HCT116 (cell line): ENCODE data around the gene CTNNA2. TPM values are rescaled to one million over a fixed set of nuclear protein-coding genes. Genes with fewer than 3 reads are reported as not detected.

Experiments
- ATAC-seq: fragments of 200-7000 bp; cut with Tn5 transposase; 2 replicates; pipeline ENCODE4 v1.9.1; 2020; ENCODE audit warnings: mild to moderate bottlenecking, moderate library complexity
- BruUV-seq: library from RNA; stranded (reverse); fragments of 400-500 nt; replicated peaks from 2 replicates; lab custom pipeline; 2021; lab: Mats Ljungman, UMichigan
- CTCF ChIA-PET: fragments of 300-600 bp; sonication (Branson Sonifier 250); formaldehyde crosslinking; loops from one replicate; lab custom pipeline; 2021; ENCODE audit warnings: antibody characterized with exemption; lab: Charles Lee
- POLR2A ChIA-PET: fragments of 300-600, 350-600 bp; sonication (Branson Sonifier 250); formaldehyde crosslinking; loops from one replicate; lab custom pipeline; 2021; ENCODE audit warnings: antibody characterized with exemption; lab: Charles Lee
- RAD21 ChIA-PET, 2 experiments: fragments of 300-600 bp; sonication (Branson Sonifier 250); formaldehyde crosslinking; loops; one replicate each; lab custom pipeline; 2023; ENCODE audit warnings: low total read pairs in 2 of 2; ENCODE audit not compliant: uncharacterized antibody in 2 of 2, unreplicated experiment in 2 of 2, low non-redundant PET in 1 of 2; lab: Charles Lee
- DNase-seq: peaks from one replicate; pipeline ENCODE4 v3.0.0-alpha.2; 2010; ENCODE audit warnings: low read depth, low spot score
- H2AFZ ChIP-seq: fragments of 200-600 bp; shearing (Covaris generic), sonication (generic); 2 replicates; pipeline ENCODE4 v1.6.1; 2017; ENCODE audit warnings: low read depth, mixed run types, mixed read lengths, antibody characterized with exemption, low read length; ENCODE audit not compliant: poor library complexity, severe bottlenecking
- H3K27ac ChIP-seq: 2 replicates; pipeline ENCODE4 v1.5.1; 2012; ENCODE audit warnings: low read depth, low read length
- H3K27me3 ChIP-seq: fragments of 200-600 bp; sonication (generic); 2 replicates; pipeline ENCODE4 v1.6.1; 2016; ENCODE audit warnings: mixed run types, low read length, mixed read lengths; ENCODE audit not compliant: insufficient read depth
- H3K36me3 ChIP-seq, 2 experiments: fragments of 200-500 bp in 1 of 2; fragments of 200-600 bp in 1 of 2; sonication (Bioruptor generic) in 1 of 2; sonication (generic) in 1 of 2; 2 replicates each; pipeline versions ENCODE4 v1.5.1 to v1.6.1; 2014 to 2016; ENCODE audit warnings: low read length in 2 of 2, inconsistent platforms in 1 of 2, mixed read lengths in 1 of 2, mixed run types in 1 of 2; ENCODE audit not compliant: insufficient read depth in 2 of 2, control insufficient read depth in 1 of 2
- H3K4me1 ChIP-seq, 2 experiments: fragments of 200-600 bp in 1 of 2; sonication (generic) in 1 of 2; 2 replicates each; pipeline versions ENCODE4 v1.5.1 to v1.6.1; 2012 to 2017; ENCODE audit warnings: low read length in 2 of 2, inconsistent platforms in 1 of 2, mild to moderate bottlenecking in 1 of 2, mixed read lengths in 1 of 2, mixed run types in 1 of 2, moderate library complexity in 1 of 2; ENCODE audit not compliant: insufficient read depth in 2 of 2, control insufficient read depth in 1 of 2
- H3K4me2 ChIP-seq: fragments of 200-600 bp; sonication (generic); 2 replicates; pipeline ENCODE4 v1.6.1; 2017; ENCODE audit warnings: mixed run types, low read length, mixed read lengths
- H3K4me3 ChIP-seq, 2 experiments: fragments of 200-600 bp in 1 of 2; sonication (generic) in 1 of 2; replicated peaks in 1 of 2; 2 replicates each; pipeline ENCODE4 v1.5.1; 2011 to 2016; ENCODE audit warnings: low read length in 2 of 2, control low read depth in 1 of 2, low read depth in 1 of 2, mild to moderate bottlenecking in 1 of 2, mixed read lengths in 1 of 2, mixed run types in 1 of 2
- H3K79me2 ChIP-seq: fragments of 200-600 bp; sonication (generic); 2 replicates; pipeline ENCODE4 v1.6.1; 2017; ENCODE audit warnings: mild to moderate bottlenecking, mixed run types, low read length, moderate library complexity, mixed read lengths; ENCODE audit not compliant: insufficient read depth
- H3K9ac ChIP-seq: fragments of 200-600 bp; sonication (generic); 2 replicates; pipeline ENCODE4 v1.6.1; 2016; ENCODE audit warnings: low read length, mixed read lengths
- H3K9me2 ChIP-seq: fragments of 200-600 bp; sonication (generic), shearing (Covaris generic); 2 replicates; pipeline ENCODE4 v1.6.1; 2017; ENCODE audit warnings: mixed run types, mild to moderate bottlenecking, moderate library complexity; ENCODE audit not compliant: insufficient read depth
- H3K9me3 ChIP-seq, 2 experiments: fragments of 200-500 bp in 1 of 2; fragments of 200-600 bp in 1 of 2; sonication (Bioruptor generic) in 1 of 2; sonication (generic) in 1 of 2; 2 replicates each; pipeline ENCODE4 v1.6.1; 2014 to 2017; ENCODE audit warnings: low read length in 2 of 2, mixed read lengths in 2 of 2, inconsistent platforms in 1 of 2, low read depth in 1 of 2, mild to moderate bottlenecking in 1 of 2, mixed run types in 1 of 2, moderate library complexity in 1 of 2; ENCODE audit not compliant: control insufficient read depth in 1 of 2, insufficient read depth in 1 of 2
- H4K20me1 ChIP-seq: fragments of 200-600 bp; sonication (generic), shearing (Covaris generic); 2 replicates; pipeline ENCODE4 v1.6.1; 2017; ENCODE audit warnings: mixed run types, mild to moderate bottlenecking, moderate library complexity; ENCODE audit not compliant: insufficient read depth
- CBX3 ChIP-seq: IDR thresholded peaks from 2 replicates; pipeline ENCODE4 v1.6.1; 2012; ENCODE audit warnings: low read depth
- CEBPB ChIP-seq: IDR thresholded peaks from 2 replicates; pipeline ENCODE4 v1.6.1; 2012; ENCODE audit warnings: low read depth
- EGR1 ChIP-seq: IDR thresholded peaks from 2 replicates; pipeline ENCODE4 v1.6.1; 2012; ENCODE audit warnings: low read depth
- ELF1 ChIP-seq: IDR thresholded peaks from 2 replicates; pipeline ENCODE4 v1.6.1; 2012; ENCODE audit warnings: low read depth, borderline replicate concordance
- EZH2 ChIP-seq: fragments of 200-600 bp; sonication (generic); IDR thresholded peaks from 2 replicates; pipeline ENCODE4 v1.6.1; 2017; ENCODE audit warnings: antibody characterized with exemption, mixed run types
- EZH2phosphoT487 ChIP-seq: fragments of 200-600 bp; IDR thresholded peaks from 2 replicates; pipeline ENCODE4 v1.6.1; 2018; ENCODE audit warnings: antibody characterized with exemption, borderline replicate concordance
- FOSL1 ChIP-seq: IDR thresholded peaks from 2 replicates; pipeline ENCODE4 v1.6.1; 2012; ENCODE audit warnings: low read depth
- JUND ChIP-seq: IDR thresholded peaks from 2 replicates; pipeline ENCODE4 v1.6.1; 2012
- POLR2A ChIP-seq: IDR thresholded peaks from 2 replicates; pipeline ENCODE4 v1.7.0; 2011; ENCODE audit warnings: borderline replicate concordance; ENCODE audit not compliant: insufficient read depth, insufficient read length; ENCODE audit errors: extremely low read depth
- RAD21 ChIP-seq: IDR thresholded peaks from 2 replicates; pipeline ENCODE4 v1.6.1; 2012; ENCODE audit warnings: low read depth, mild to moderate bottlenecking
- SIN3A ChIP-seq: IDR thresholded peaks from 2 replicates; pipeline ENCODE4 v1.6.1; 2012; ENCODE audit warnings: low read depth
- SP1 ChIP-seq: IDR thresholded peaks from 2 replicates; pipeline ENCODE4 v1.6.1; 2012; ENCODE audit warnings: low read depth
- SRF ChIP-seq: IDR thresholded peaks from 2 replicates; pipeline ENCODE4 v1.6.1; 2012; ENCODE audit warnings: low read depth
- TCF7L2 ChIP-seq: IDR thresholded peaks from 2 replicates; pipeline ENCODE4 v1.7.0; 2011; ENCODE audit warnings: borderline replicate concordance, inconsistent platforms; ENCODE audit not compliant: insufficient read depth, insufficient read length; ENCODE audit errors: extremely low read depth
- YY1 ChIP-seq: IDR thresholded peaks from 2 replicates; pipeline ENCODE4 v1.6.1; 2011; ENCODE audit warnings: low read length, low read depth, moderate library complexity, mild to moderate bottlenecking; ENCODE audit not compliant: insufficient replicate concordance; ENCODE audit errors: extremely low read depth
- ZNF274 ChIP-seq: fragments of 200-500 bp; sonication (Bioruptor generic); IDR thresholded peaks from 2 replicates; pipeline ENCODE4 v1.6.1; 2014; ENCODE audit warnings: mild to moderate bottlenecking, low read depth, low read length, inconsistent platforms
- intact Hi-C: fragments of 100-400 bp; cut with micrococcal nuclease; formaldehyde crosslinking; loops from 2 replicates; pipeline ENCODE4 v1.10.0; 2022
- total RNA-seq: library from RNA; stranded (reverse); gene quantifications from one replicate; pipeline ENCODE4 v1.2.1, GENCODE V29; 2021; ENCODE audit not compliant: unreplicated experiment
- TF ChIP-seq, protein P1 (sequence below): IDR thresholded peaks from 2 replicates; pipeline ENCODE4 v1.6.1; 2012
- TF ChIP-seq, protein P2 (sequence below): IDR thresholded peaks from 2 replicates; pipeline ENCODE4 v1.6.1; 2012; ENCODE audit warnings: low read depth
- TF ChIP-seq, protein P3 (sequence below): IDR thresholded peaks from 2 replicates; pipeline ENCODE4 v1.6.1; 2011; ENCODE audit warnings: mild to moderate bottlenecking, low read length, moderate library complexity; ENCODE audit not compliant: insufficient replicate concordance; ENCODE audit errors: extremely low read depth
- TF ChIP-seq, protein P4 (sequence below): IDR thresholded peaks from 2 replicates; pipeline ENCODE4 v1.6.1; 2012

CTNNA2 gene
- total RNA-seq, 1 experiment from 2014 or later, result not detected

DNA sequence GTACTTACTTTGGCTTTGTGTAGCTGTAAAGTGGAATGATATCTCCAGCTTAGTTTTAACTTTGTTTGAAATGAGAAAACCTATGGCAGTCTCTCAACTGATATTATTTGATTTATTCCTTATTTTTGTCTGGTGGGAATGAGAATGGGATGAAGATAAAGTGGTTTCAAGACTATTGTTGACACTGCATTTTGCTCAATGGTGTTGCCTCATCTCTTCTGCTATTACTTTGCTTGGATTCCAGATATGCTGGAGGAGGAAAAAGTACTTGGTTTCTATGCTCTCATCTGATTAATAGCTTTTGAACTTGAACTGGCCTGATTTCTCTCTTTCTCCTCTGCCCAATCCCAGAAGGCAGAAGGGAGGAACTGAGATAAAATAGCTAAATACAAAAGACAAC, 198.2 kb downstream of the CTNNA2 start (continued):
- no peak for TF ChIP-seq EZH2

DNA sequence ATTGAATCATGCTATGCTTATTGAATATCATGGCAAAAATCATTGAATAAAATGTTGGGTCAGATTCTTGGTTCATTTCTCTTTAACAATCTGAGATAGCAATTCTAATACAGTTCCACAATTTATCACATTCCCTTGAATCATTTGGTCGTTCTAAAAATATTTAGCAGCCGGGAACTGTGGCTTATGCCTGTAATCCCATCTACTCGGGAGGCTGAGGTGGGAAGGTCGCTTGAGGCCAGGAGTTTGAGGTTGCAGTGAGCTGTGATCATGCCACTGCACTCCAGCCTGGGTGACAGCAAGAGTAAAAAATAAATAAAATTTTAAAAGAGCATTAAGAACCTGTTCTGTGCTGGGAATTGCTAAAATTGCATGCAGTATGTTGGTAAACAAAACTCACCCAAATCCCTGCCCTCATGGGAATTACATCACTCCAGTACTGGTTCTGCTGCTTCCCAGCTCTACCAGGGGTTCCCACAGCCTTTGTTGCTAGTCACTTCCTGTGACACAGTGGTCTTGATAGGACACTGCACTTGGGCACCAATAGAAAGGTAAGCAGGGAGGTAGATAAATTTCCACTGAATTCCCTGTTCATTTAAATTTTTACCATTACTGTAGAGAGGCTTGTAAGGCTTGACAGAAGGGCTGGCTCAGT, 200.4 kb downstream of the CTNNA2 start:
- H2AFZ ChIP-seq, result no peak overlapping the region
- no peaks in the 10 kb centered on the region for H3K79me2 ChIP-seq
- no peaks in the 10 kb centered on the region for H3K27me3 ChIP-seq
- ChIA-PET POLR2A (no interaction called here), CTCF (no interaction called here), RAD21 (no interaction called here)
- intact Hi-C loops, result no loop called here
- ATAC-seq (no peak), DNase-seq (no peak)
- H3K9me3 ChIP-seq, result peaks cover 15 to 22% of the 10 kb centered on the region in 2 experiments; a peak in 2 of 4 replicates
- no peak overlapping the region for H3K9ac ChIP-seq
- no peak overlapping the region for H3K4me3 ChIP-seq
- H3K4me1 ChIP-seq, result no peaks in the 10 kb centered on the region
- TF ChIP-seq SP1 (no peak), JUND (no peak), CEBPB (no peak), EZH2phosphoT487 (no peak), EZH2 (no peak), POLR2A (no peak), ELF1 (no peak), SRF (no peak), EGR1 (no peak), TCF7L2 (no peak), CBX3 (no peak), FOSL1 (no peak), RAD21 (no peak), ZNF274 (no peak), YY1 (no peak), SIN3A (no peak)
- TF ChIP-seq, protein P1, sequence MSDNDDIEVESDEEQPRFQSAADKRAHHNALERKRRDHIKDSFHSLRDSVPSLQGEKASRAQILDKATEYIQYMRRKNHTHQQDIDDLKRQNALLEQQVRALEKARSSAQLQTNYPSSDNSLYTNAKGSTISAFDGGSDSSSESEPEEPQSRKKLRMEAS, result no peak
- TF ChIP-seq, protein P2, sequence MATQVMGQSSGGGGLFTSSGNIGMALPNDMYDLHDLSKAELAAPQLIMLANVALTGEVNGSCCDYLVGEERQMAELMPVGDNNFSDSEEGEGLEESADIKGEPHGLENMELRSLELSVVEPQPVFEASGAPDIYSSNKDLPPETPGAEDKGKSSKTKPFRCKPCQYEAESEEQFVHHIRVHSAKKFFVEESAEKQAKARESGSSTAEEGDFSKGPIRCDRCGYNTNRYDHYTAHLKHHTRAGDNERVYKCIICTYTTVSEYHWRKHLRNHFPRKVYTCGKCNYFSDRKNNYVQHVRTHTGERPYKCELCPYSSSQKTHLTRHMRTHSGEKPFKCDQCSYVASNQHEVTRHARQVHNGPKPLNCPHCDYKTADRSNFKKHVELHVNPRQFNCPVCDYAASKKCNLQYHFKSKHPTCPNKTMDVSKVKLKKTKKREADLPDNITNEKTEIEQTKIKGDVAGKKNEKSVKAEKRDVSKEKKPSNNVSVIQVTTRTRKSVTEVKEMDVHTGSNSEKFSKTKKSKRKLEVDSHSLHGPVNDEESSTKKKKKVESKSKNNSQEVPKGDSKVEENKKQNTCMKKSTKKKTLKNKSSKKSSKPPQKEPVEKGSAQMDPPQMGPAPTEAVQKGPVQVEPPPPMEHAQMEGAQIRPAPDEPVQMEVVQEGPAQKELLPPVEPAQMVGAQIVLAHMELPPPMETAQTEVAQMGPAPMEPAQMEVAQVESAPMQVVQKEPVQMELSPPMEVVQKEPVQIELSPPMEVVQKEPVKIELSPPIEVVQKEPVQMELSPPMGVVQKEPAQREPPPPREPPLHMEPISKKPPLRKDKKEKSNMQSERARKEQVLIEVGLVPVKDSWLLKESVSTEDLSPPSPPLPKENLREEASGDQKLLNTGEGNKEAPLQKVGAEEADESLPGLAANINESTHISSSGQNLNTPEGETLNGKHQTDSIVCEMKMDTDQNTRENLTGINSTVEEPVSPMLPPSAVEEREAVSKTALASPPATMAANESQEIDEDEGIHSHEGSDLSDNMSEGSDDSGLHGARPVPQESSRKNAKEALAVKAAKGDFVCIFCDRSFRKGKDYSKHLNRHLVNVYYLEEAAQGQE, result no peak
- TF ChIP-seq, protein P3, sequence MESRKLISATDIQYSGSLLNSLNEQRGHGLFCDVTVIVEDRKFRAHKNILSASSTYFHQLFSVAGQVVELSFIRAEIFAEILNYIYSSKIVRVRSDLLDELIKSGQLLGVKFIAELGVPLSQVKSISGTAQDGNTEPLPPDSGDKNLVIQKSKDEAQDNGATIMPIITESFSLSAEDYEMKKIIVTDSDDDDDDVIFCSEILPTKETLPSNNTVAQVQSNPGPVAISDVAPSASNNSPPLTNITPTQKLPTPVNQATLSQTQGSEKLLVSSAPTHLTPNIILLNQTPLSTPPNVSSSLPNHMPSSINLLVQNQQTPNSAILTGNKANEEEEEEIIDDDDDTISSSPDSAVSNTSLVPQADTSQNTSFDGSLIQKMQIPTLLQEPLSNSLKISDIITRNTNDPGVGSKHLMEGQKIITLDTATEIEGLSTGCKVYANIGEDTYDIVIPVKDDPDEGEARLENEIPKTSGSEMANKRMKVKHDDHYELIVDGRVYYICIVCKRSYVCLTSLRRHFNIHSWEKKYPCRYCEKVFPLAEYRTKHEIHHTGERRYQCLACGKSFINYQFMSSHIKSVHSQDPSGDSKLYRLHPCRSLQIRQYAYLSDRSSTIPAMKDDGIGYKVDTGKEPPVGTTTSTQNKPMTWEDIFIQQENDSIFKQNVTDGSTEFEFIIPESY, result no peak
- TF ChIP-seq, protein P4, sequence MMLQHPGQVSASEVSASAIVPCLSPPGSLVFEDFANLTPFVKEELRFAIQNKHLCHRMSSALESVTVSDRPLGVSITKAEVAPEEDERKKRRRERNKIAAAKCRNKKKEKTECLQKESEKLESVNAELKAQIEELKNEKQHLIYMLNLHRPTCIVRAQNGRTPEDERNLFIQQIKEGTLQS, result no peak
- H3K27ac ChIP-seq, result no peak overlapping the region
- no TSS peak for BruUV-seq
- no peak overlapping the region for H3K4me2 ChIP-seq
- no peaks in the 10 kb centered on the region for H3K9me2 ChIP-seq
- H3K36me3 ChIP-seq, result no peaks in the 10 kb centered on the region
- H4K20me1 ChIP-seq, result no peaks in the 10 kb centered on the region
